OCI-LY7 (cell line): ENCODE results near the gene PLPP6. TPM values are rescaled to one million over a fixed set of nuclear protein-coding genes. Genes with fewer than 3 reads are reported as not detected.

Experiments used
- BruUV-seq: library from RNA; stranded (reverse); fragments of 400-500 nt; replicated peaks from 2 replicates; lab custom pipeline; 2021; lab: Mats Ljungman, UMichigan
- CTCF ChIA-PET: fragments of 300-600 bp; sonication (Branson Sonifier 250); formaldehyde crosslinking; loops from one replicate; lab custom pipeline; 2022; ENCODE audit warnings: antibody characterized with exemption; ENCODE audit not compliant: unreplicated experiment; lab: Charles Lee
- POLR2A ChIA-PET: fragments of 300-600 bp; sonication (Branson Sonifier 250); formaldehyde crosslinking; loops from one replicate; lab custom pipeline; 2022; ENCODE audit warnings: antibody characterized with exemption; lab: Charles Lee
- DNase-seq: peaks from one replicate; pipeline ENCODE4 v3.0.0-alpha.2; 2015; ENCODE audit warnings: low spot score
- H2AFZ ChIP-seq: fragments of 200-600 bp; sonication (generic), shearing (Covaris generic); 2 replicates; pipeline ENCODE4 v1.6.1; 2014; ENCODE audit warnings: mild to moderate bottlenecking, antibody characterized with exemption, low read length, moderate library complexity
- H3K27ac ChIP-seq: fragments of 200-600 bp; sonication (generic); 2 replicates; pipeline ENCODE4 v1.5.1; 2014; ENCODE audit warnings: mixed run types, low read depth, mild to moderate bottlenecking, moderate library complexity, low read length, inconsistent platforms; ENCODE audit not compliant: poor library complexity, severe bottlenecking
- H3K36me3 ChIP-seq: fragments of 200-600 bp; sonication (generic); 2 replicates; pipeline ENCODE4 v1.6.1; 2014; ENCODE audit warnings: mild to moderate bottlenecking, antibody characterized with exemption, low read length, moderate library complexity, mixed read lengths; ENCODE audit not compliant: insufficient read depth
- H3K4me1 ChIP-seq: fragments of 200-600 bp; sonication (generic); 2 replicates; pipeline ENCODE4 v1.5.1; 2014; ENCODE audit warnings: mild to moderate bottlenecking, low read length; ENCODE audit not compliant: insufficient read depth, poor library complexity, severe bottlenecking
- H3K4me2 ChIP-seq: fragments of 200-600 bp; sonication (generic); 2 replicates; pipeline ENCODE4 v1.6.1; 2014; ENCODE audit warnings: mild to moderate bottlenecking, low read length
- H3K4me3 ChIP-seq: fragments of 200-600 bp; sonication (generic); 2 replicates; pipeline ENCODE4 v1.5.1; 2014; ENCODE audit warnings: mild to moderate bottlenecking, low read depth, low read length; ENCODE audit not compliant: poor library complexity, severe bottlenecking
- H3K79me2 ChIP-seq: fragments of 200-600 bp; sonication (generic); 2 replicates; pipeline ENCODE4 v1.6.1; 2016; ENCODE audit warnings: low read depth, mild to moderate bottlenecking, low read length, moderate library complexity, mixed read lengths; ENCODE audit not compliant: insufficient read depth
- H3K9me2 ChIP-seq: fragments of 200-600 bp; sonication (generic); 2 replicates; pipeline ENCODE4 v1.6.1; 2016; ENCODE audit warnings: mild to moderate bottlenecking, low read length, mixed read lengths; ENCODE audit not compliant: insufficient read depth
- H3K9me3 ChIP-seq: fragments of 200-600 bp; sonication (generic); 2 replicates; pipeline ENCODE4 v1.6.1; 2014; ENCODE audit warnings: mild to moderate bottlenecking, mixed run types, low read length, mixed read lengths
- H4K20me1 ChIP-seq: fragments of 200-600 bp; sonication (generic); 2 replicates; pipeline ENCODE4 v1.6.1; 2014; ENCODE audit warnings: mild to moderate bottlenecking, antibody characterized with exemption, low read length, moderate library complexity, mixed read lengths; ENCODE audit not compliant: insufficient read depth
- CTCF ChIP-seq: fragments of 200-600 bp; sonication (generic); conservative IDR thresholded peaks from 2 replicates; pipeline ENCODE4 v1.5.1; 2014; ENCODE audit warnings: mild to moderate bottlenecking, antibody characterized with exemption, low read length, moderate library complexity, mixed read lengths
- EZH2phosphoT487 ChIP-seq: fragments of 200-600 bp; sonication (generic); IDR thresholded peaks from 2 replicates; pipeline ENCODE4 v1.6.1; 2018; ENCODE audit warnings: low read depth, borderline replicate concordance, mild to moderate bottlenecking, mixed run types, antibody characterized with exemption, low read length, moderate library complexity, mixed read lengths
- intact Hi-C: fragments of 100-400 bp; cut with micrococcal nuclease; formaldehyde crosslinking; loops from one replicate; pipeline ENCODE4 v1.10.0; 2022; ENCODE audit not compliant: unreplicated experiment
- total RNA-seq, 2 experiments: library from RNA; depleted of rRNA in 1 of 2; stranded (reverse); fragments of >200 nt in 1 of 2; shearing (Covaris generic) in 1 of 2; gene quantifications; 2 replicates each; pipeline ENCODE4 v1.2.3, GENCODE V29; 2014 to 2022

The PLPP6 gene
- total RNA-seq, 2 experiments from 2014 or later: 4.6 to 8.1 TPM

GRCh38 chr9:4662989-4663792 is 1.1 kb downstream of the PLPP6 start:
- TF ChIP-seq EZH2phosphoT487 (no peak), CTCF (no peak)
- BruUV-seq: no TSS peak
- Histone ChIP-seq H3K79me2 (no peaks in the 10 kb centered on the region), H3K27ac (no peak overlapping the region), H3K4me3 (peak overlapping the region; percentile 77), H3K9me3 (no peaks in the 10 kb centered on the region), H3K4me2 (peak overlapping the region; percentile 83), H2AFZ (no peak overlapping the region), H3K9me2 (no peaks in the 10 kb centered on the region), H4K20me1 (no peaks in the 10 kb centered on the region), H3K4me1 (peaks cover 27% of the 10 kb centered on the region), H3K36me3 (no peaks in the 10 kb centered on the region)
- CTCF ChIA-PET: no interaction called here
- POLR2A ChIA-PET: interaction anchor here (0.6 to 1.2 kb wide), 2 partner anchors 77 to 1385 kb away, joined by 3 to 6 read pairs; no protein-coding TSS in a partner anchor
- no peak for DNase-seq
- intact Hi-C loops: loop anchor here (1.0 to 5.0 kb wide), 3 partner anchors 77 to 774 kb away; partner anchors contain the start of gene PLGRKT

- POLR2A ChIA-PET: interaction anchor here (0.6 to 0.7 kb wide), 2 partner anchors 236 to 1384 kb away, joined by 4 to 6 read pairs; no protein-coding TSS in a partner anchor
- CTCF ChIA-PET: no interaction called here
- H3K9me3 ChIP-seq: no peaks in the 10 kb centered on the region
- no peak for DNase-seq
- H3K4me2 ChIP-seq: peak overlapping the region; percentile 83
- peaks cover 27% of the 10 kb centered on the region for H3K4me1 ChIP-seq
- H3K4me3 ChIP-seq: peak overlapping the region; percentile 77
- TSS peak; percentile 71 for BruUV-seq
- no peak overlapping the region for H3K27ac ChIP-seq
- no peak for TF ChIP-seq CTCF
- TF ChIP-seq EZH2phosphoT487: no peak
- no peak overlapping the region for H2AFZ ChIP-seq
- H3K9me2 ChIP-seq: no peaks in the 10 kb centered on the region
- H3K79me2 ChIP-seq: no peaks in the 10 kb centered on the region
- intact Hi-C loops: loop anchor here (5.0 kb wide), 2 partner anchors 318 to 773 kb away; partner anchors contain the start of gene PLGRKT
- H4K20me1 ChIP-seq: no peaks in the 10 kb centered on the region
- no peaks in the 10 kb centered on the region for H3K36me3 ChIP-seq
Observed at GRCh38 chr9:4663956-4664355, 1.9 kb downstream of the PLPP6 start.
